ENCODE results near the gene GLP1R. TPM values are rescaled to one million over a fixed set of nuclear protein-coding genes. Genes with fewer than 3 reads are reported as not detected.

The GLP1R gene
- total and polyA plus RNA-seq, 2 of the 13 experiments (the other 11 are each of a cell fraction or from before 2014, with no cell fraction given): not detected

DNA sequence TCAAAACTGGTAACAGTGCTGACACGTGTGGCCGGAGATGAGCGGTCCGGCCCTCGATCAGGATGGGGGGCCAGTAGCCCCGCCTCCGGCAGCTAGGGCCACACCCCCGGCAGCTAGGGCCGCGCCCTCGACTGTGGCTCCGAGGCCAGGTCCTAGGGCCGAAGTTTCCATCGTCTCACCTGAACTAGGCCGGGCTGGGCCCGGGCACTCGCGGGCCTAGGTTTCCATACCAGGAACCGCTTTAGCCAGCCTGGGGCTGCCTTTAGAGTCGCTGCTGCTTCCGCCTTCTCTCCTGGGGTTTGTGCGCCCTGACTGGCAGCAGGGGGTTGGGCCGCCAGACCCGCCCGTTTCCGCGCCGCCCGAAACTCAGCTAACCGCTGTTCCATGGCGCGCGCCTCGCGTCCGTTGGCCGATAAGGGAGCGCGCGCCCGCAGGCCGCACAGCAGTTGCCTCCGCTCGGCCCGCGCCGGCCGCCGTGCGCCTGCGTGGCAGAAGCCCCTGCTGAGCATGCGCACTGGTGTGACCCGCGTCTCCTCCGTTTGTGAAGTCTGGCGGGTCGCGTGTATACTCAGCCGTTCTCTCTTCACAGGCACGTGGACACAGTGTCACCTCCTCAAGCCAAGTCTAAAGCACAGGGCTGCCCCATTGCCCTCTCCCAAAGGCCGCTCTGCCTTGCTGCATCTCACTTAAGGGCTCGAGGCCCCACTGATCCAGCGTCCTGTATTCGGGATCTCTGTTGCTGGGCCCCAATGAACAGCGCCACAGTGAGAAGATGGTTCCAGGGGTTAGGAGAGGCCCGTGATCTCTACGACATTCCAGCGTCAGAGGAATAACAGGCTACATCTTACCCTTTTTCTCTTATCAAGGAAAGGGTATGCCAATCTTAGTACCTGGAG is 66.4 kb downstream of the GLP1R start, which contains the start of gene SAYSD1 (continued):
- TF ChIP-seq, protein P1, sequence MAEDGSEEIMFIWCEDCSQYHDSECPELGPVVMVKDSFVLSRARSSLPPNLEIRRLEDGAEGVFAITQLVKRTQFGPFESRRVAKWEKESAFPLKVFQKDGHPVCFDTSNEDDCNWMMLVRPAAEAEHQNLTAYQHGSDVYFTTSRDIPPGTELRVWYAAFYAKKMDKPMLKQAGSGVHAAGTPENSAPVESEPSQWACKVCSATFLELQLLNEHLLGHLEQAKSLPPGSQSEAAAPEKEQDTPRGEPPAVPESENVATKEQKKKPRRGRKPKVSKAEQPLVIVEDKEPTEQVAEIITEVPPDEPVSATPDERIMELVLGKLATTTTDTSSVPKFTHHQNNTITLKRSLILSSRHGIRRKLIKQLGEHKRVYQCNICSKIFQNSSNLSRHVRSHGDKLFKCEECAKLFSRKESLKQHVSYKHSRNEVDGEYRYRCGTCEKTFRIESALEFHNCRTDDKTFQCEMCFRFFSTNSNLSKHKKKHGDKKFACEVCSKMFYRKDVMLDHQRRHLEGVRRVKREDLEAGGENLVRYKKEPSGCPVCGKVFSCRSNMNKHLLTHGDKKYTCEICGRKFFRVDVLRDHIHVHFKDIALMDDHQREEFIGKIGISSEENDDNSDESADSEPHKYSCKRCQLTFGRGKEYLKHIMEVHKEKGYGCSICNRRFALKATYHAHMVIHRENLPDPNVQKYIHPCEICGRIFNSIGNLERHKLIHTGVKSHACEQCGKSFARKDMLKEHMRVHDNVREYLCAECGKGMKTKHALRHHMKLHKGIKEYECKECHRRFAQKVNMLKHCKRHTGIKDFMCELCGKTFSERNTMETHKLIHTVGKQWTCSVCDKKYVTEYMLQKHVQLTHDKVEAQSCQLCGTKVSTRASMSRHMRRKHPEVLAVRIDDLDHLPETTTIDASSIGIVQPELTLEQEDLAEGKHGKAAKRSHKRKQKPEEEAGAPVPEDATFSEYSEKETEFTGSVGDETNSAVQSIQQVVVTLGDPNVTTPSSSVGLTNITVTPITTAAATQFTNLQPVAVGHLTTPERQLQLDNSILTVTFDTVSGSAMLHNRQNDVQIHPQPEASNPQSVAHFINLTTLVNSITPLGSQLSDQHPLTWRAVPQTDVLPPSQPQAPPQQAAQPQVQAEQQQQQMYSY (CRISPR knock-in tag; IDR thresholded peaks at IDR 0.05): peak; percentile 64; the same call in 1 of the 2 replicates
- TF ChIP-seq ZNF484 (CRISPR knock-in tag; IDR thresholded peaks at IDR 0.05; ENCODE audit: borderline replicate concordance, low read depth): peak; percentile 94; the same call in 1 of the 2 replicates
- TF ChIP-seq KDM2A (CRISPR knock-in tag; IDR thresholded peaks at IDR 0.05; ENCODE audit: borderline replicate concordance, low read depth): peak; percentile 85
- TF ChIP-seq, protein P2, sequence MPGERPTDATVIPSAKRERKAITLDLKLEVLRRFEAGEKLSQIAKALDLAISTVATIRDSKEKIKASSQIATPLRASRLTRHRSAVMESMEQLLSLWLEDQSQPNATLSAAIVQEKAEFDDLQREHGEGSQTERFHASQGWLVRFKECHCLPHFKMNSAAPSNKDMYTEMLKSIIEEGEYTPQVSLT (CRISPR knock-in tag; IDR thresholded peaks at IDR 0.05; ENCODE audit: borderline replicate concordance, low read depth): no peak
- peak; percentile 99 for TF ChIP-seq TMF1 (CRISPR knock-in tag; IDR thresholded peaks at IDR 0.05; ENCODE audit: low read depth)
- TF ChIP-seq, protein P3, sequence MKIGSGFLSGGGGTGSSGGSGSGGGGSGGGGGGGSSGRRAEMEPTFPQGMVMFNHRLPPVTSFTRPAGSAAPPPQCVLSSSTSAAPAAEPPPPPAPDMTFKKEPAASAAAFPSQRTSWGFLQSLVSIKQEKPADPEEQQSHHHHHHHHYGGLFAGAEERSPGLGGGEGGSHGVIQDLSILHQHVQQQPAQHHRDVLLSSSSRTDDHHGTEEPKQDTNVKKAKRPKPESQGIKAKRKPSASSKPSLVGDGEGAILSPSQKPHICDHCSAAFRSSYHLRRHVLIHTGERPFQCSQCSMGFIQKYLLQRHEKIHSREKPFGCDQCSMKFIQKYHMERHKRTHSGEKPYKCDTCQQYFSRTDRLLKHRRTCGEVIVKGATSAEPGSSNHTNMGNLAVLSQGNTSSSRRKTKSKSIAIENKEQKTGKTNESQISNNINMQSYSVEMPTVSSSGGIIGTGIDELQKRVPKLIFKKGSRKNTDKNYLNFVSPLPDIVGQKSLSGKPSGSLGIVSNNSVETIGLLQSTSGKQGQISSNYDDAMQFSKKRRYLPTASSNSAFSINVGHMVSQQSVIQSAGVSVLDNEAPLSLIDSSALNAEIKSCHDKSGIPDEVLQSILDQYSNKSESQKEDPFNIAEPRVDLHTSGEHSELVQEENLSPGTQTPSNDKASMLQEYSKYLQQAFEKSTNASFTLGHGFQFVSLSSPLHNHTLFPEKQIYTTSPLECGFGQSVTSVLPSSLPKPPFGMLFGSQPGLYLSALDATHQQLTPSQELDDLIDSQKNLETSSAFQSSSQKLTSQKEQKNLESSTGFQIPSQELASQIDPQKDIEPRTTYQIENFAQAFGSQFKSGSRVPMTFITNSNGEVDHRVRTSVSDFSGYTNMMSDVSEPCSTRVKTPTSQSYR (CRISPR knock-in tag; IDR thresholded peaks at IDR 0.05; ENCODE audit: borderline replicate concordance): 0 out of 2 replicates have a peak, but pooled peaks have one; percentile 21
- TF ChIP-seq KAT2B (IDR thresholded peaks at IDR 0.05; ENCODE audit: borderline replicate concordance, low read depth, low read length): no peak
- TF ChIP-seq ZNF263 (CRISPR knock-in tag; IDR thresholded peaks at IDR 0.05): peak; percentile 70
- TF ChIP-seq ETV5 (CRISPR knock-in tag; IDR thresholded peaks at IDR 0.05; ENCODE audit: borderline replicate concordance): 0 out of 2 replicates have a peak, but pooled peaks have one; percentile 12
- TF ChIP-seq XRCC5 (optimal IDR thresholded peaks at IDR 0.05; ENCODE audit: low read length): peak; percentile 71
- TF ChIP-seq, protein P4, sequence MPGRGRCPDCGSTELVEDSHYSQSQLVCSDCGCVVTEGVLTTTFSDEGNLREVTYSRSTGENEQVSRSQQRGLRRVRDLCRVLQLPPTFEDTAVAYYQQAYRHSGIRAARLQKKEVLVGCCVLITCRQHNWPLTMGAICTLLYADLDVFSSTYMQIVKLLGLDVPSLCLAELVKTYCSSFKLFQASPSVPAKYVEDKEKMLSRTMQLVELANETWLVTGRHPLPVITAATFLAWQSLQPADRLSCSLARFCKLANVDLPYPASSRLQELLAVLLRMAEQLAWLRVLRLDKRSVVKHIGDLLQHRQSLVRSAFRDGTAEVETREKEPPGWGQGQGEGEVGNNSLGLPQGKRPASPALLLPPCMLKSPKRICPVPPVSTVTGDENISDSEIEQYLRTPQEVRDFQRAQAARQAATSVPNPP (CRISPR knock-in tag; IDR thresholded peaks at IDR 0.05): peak; percentile 97
- no peak; the same call in 1 of the 2 replicates for TF ChIP-seq MIER3 (CRISPR knock-in tag; IDR thresholded peaks at IDR 0.05; ENCODE audit: borderline replicate concordance)
- TF ChIP-seq, protein P5, sequence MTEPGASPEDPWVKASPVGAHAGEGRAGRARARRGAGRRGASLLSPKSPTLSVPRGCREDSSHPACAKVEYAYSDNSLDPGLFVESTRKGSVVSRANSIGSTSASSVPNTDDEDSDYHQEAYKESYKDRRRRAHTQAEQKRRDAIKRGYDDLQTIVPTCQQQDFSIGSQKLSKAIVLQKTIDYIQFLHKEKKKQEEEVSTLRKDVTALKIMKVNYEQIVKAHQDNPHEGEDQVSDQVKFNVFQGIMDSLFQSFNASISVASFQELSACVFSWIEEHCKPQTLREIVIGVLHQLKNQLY (CRISPR knock-in tag; IDR thresholded peaks at IDR 0.05): peak; percentile 73
- peak; percentile 97 for TF ChIP-seq ZNF552 (CRISPR knock-in tag; IDR thresholded peaks at IDR 0.05; ENCODE audit: borderline replicate concordance)
- TF ChIP-seq, protein P6, sequence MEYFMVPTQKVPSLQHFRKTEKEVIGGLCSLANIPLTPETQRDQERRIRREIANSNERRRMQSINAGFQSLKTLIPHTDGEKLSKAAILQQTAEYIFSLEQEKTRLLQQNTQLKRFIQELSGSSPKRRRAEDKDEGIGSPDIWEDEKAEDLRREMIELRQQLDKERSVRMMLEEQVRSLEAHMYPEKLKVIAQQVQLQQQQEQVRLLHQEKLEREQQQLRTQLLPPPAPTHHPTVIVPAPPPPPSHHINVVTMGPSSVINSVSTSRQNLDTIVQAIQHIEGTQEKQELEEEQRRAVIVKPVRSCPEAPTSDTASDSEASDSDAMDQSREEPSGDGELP (IDR thresholded peaks at IDR 0.05; ENCODE audit: borderline replicate concordance, low read depth): no peak; the same call in 1 of the 2 replicates
- TF ChIP-seq, protein P7, sequence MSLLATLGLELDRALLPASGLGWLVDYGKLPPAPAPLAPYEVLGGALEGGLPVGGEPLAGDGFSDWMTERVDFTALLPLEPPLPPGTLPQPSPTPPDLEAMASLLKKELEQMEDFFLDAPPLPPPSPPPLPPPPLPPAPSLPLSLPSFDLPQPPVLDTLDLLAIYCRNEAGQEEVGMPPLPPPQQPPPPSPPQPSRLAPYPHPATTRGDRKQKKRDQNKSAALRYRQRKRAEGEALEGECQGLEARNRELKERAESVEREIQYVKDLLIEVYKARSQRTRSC (CRISPR knock-in tag; IDR thresholded peaks at IDR 0.05; ENCODE audit: low read depth): peak; percentile 99
